RWPE2 (cell line): ENCODE measurements around the gene IFNGR1.

ENCODE experiments used
- ATAC-seq: fragments of 200-7000 bp; cut with Tn5 transposase; 3 replicates; pipeline ENCODE4 v1.9.1; 2021; ENCODE audit warnings: low read depth
- DNase-seq: peaks from one replicate; pipeline ENCODE4 v3.0.0-alpha.2; 2020; ENCODE audit warnings: low spot score
- H3K27ac ChIP-seq: fragments of 450-650 bp; 2 replicates; pipeline ENCODE4 v1.5.1; 2017; ENCODE audit warnings: mild to moderate bottlenecking; ENCODE audit not compliant: poor library complexity, severe bottlenecking
- H3K27me3 ChIP-seq: fragments of 250-450 bp; sonication (Bioruptor Pico); 2 replicates; pipeline ENCODE4 v1.5.1; 2021; ENCODE audit warnings: mild to moderate bottlenecking, moderate library complexity; ENCODE audit not compliant: insufficient read depth, poor library complexity, severe bottlenecking
- H3K36me3 ChIP-seq: fragments of 250-450 bp; sonication (Bioruptor Pico); 2 replicates; pipeline ENCODE4 v1.5.1; 2020; ENCODE audit warnings: low read depth, mild to moderate bottlenecking, moderate library complexity
- H3K4me1 ChIP-seq: fragments of 250-450 bp; sonication (Bioruptor Pico); 2 replicates; pipeline ENCODE4 v1.5.1; 2021; ENCODE audit warnings: mild to moderate bottlenecking, moderate library complexity; ENCODE audit not compliant: insufficient read depth, poor library complexity, severe bottlenecking
- H3K4me3 ChIP-seq: fragments of 250-450 bp; sonication (Bioruptor Pico); 2 replicates; pipeline ENCODE4 v1.5.1; 2021; ENCODE audit warnings: mild to moderate bottlenecking, moderate library complexity; ENCODE audit not compliant: severe bottlenecking
- H3K9me3 ChIP-seq: fragments of 250-450 bp; sonication (Bioruptor Pico); 2 replicates; pipeline ENCODE4 v1.5.1; 2021; ENCODE audit warnings: mild to moderate bottlenecking, moderate library complexity; ENCODE audit not compliant: severe bottlenecking
- TF ChIP-seq, protein P1 (sequence below): fragments of 450-650 bp; IDR thresholded peaks from one replicate; pipeline ENCODE4 v1.5.1; 2017; ENCODE audit warnings: mild to moderate bottlenecking, moderate library complexity; ENCODE audit not compliant: poor library complexity, severe bottlenecking

Gene IFNGR1

GRCh38 chr6:137237413-137238170 is 18.4 kb upstream of the IFNGR1 start:
- Histone ChIP-seq H3K9me3 (peaks cover 2% of the 10 kb centered on the region), H3K4me1 (peaks cover 55% of the 10 kb centered on the region), H3K4me3 (no peak overlapping the region), H3K27ac (peak overlapping the region; percentile 58), H3K27me3 (no peaks in the 10 kb centered on the region), H3K36me3 (no peaks in the 10 kb centered on the region)
- ATAC-seq (peak; percentile 81), DNase-seq (peak; percentile 71)
- TF ChIP-seq, protein P1, sequence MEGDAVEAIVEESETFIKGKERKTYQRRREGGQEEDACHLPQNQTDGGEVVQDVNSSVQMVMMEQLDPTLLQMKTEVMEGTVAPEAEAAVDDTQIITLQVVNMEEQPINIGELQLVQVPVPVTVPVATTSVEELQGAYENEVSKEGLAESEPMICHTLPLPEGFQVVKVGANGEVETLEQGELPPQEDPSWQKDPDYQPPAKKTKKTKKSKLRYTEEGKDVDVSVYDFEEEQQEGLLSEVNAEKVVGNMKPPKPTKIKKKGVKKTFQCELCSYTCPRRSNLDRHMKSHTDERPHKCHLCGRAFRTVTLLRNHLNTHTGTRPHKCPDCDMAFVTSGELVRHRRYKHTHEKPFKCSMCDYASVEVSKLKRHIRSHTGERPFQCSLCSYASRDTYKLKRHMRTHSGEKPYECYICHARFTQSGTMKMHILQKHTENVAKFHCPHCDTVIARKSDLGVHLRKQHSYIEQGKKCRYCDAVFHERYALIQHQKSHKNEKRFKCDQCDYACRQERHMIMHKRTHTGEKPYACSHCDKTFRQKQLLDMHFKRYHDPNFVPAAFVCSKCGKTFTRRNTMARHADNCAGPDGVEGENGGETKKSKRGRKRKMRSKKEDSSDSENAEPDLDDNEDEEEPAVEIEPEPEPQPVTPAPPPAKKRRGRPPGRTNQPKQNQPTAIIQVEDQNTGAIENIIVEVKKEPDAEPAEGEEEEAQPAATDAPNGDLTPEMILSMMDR, result no peak

- peaks cover 49% of the 10 kb centered on the region for H3K4me1 ChIP-seq
- peak overlapping the region; percentile 58 for H3K27ac ChIP-seq
- TF ChIP-seq, protein P1, result no peak
- no peak for ATAC-seq
- H3K9me3 ChIP-seq, result peaks cover 2% of the 10 kb centered on the region
- no peak overlapping the region for H3K4me3 ChIP-seq
- no peaks in the 10 kb centered on the region for H3K27me3 ChIP-seq
- no peak for DNase-seq
- H3K36me3 ChIP-seq, result no peaks in the 10 kb centered on the region
Measured at GRCh38 chr6:137236581-137237355, 17.6 kb upstream of the IFNGR1 start.

GRCh38 chr6:137235686-137236085 is 16.5 kb upstream of the IFNGR1 start:
- H3K36me3 ChIP-seq, result no peaks in the 10 kb centered on the region
- H3K27me3 ChIP-seq, result no peaks in the 10 kb centered on the region
- H3K4me3 ChIP-seq, result no peak overlapping the region
- no peak overlapping the region for H3K27ac ChIP-seq
- peaks cover 2% of the 10 kb centered on the region for H3K9me3 ChIP-seq
- TF ChIP-seq, protein P1, result no peak
- H3K4me1 ChIP-seq, result peaks cover 38% of the 10 kb centered on the region
- ATAC-seq, result no peak
- DNase-seq, result no peak

DNA sequence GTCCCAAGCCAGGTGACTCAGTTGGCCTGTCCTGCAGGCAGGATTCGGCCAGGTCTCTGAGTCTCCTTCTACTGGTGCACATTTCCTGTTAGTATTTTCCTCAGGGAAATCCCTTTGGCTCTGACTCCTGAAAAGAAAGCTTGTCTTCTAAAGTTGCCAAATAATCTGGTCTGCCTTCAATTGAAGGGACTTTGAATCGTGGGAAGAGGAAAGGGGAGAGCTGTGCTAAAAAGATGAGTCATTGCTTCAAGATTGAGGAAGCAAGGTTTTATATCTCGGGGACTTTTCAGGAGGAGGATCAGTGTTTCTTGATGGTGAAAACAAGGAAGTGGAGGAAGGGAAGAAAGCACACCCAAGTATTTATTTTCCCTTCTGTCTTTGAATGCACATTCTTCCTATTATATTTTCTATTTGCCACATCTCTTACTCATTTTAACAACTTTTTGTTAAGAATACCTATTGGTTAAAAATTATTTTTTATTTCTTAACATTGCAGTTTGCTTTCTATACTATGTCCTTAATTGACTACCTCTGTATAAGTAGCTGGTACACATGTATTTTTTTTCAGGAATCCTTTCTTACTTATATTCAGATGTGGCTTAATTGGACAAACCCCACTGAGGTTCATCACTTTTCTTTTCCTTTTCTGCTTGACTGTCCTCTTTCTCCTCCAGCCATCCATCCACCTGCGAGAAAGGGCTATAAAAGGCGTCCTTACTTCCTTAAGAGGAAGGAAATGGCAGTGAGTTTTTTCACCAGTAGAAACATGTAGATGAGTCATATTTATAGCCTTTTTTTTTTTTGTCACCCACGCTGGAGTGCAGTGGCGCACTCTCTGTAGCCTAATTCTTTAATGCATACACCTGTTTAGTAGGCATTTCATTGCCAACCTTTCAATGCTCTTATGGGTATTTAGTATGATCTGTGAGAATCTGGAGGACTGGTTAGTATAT is 15.0 kb upstream of the IFNGR1 start:
- Histone ChIP-seq H3K27ac (peak overlapping the region; percentile 41), H3K9me3 (peaks cover 2% of the 10 kb centered on the region), H3K4me3 (no peak overlapping the region), H3K36me3 (no peaks in the 10 kb centered on the region), H3K4me1 (peaks cover 31% of the 10 kb centered on the region), H3K27me3 (no peaks in the 10 kb centered on the region)
- TF ChIP-seq, protein P1, result no peak
- DNase-seq, result no peak
- peak; percentile 44 for ATAC-seq
